Type B pancreatic cell (in vitro differentiated cells): ENCODE results near the gene TNFAIP8L3. TPM values are rescaled to one million over a fixed set of nuclear protein-coding genes. Genes with fewer than 3 reads are reported as not detected.
A peak's percentile ranks its signal among the peaks of the same experiment; 100 is the strongest.

Experiments
- DNase-seq: peaks from one replicate; pipeline ENCODE4 v3.0.0; 2021; ENCODE audit warnings: mixed read lengths; ENCODE audit not compliant: unreplicated experiment; ENCODE audit errors: extremely low spot score
- H3K27ac Mint-ChIP-seq: 2 replicates; pipeline ENCODE4 v1.8.0; 2021; ENCODE audit warnings: mild to moderate bottlenecking, mixed read lengths
- H3K27me3 Mint-ChIP-seq: 2 replicates; pipeline ENCODE4 v1.8.0; 2021; ENCODE audit warnings: mixed read lengths
- H3K36me3 Mint-ChIP-seq: 2 replicates; pipeline ENCODE4 v1.8.0; 2021; ENCODE audit warnings: mixed read lengths
- H3K4me1 Mint-ChIP-seq: one replicate; pipeline ENCODE4 v1.8.0; 2021; ENCODE audit warnings: mixed read lengths; ENCODE audit not compliant: unreplicated experiment
- H3K4me3 Mint-ChIP-seq: 2 replicates; pipeline ENCODE4 v1.8.0; 2021; ENCODE audit warnings: mild to moderate bottlenecking, mixed read lengths
- H3K9me3 Mint-ChIP-seq: 2 replicates; pipeline ENCODE4 v1.8.0; 2021; ENCODE audit warnings: mixed read lengths
- CTCF ChIP-seq: fragments of 200-600 bp; sonication (generic); conservative IDR thresholded peaks from 2 replicates; pipeline ENCODE4 v1.5.0; 2021; ENCODE audit warnings: antibody characterized with exemption, mild to moderate bottlenecking
- total RNA-seq: library from RNA; stranded (reverse); gene quantifications from 2 replicates; pipeline ENCODE4 v1.2.1, GENCODE V29; 2021; ENCODE audit warnings: low replicate concordance

Gene TNFAIP8L3
- total RNA-seq, 1 donor from 2014 or later, result 8.2 TPM

GRCh38 chr15:51082246-51082645 is 12.5 kb downstream of the TNFAIP8L3 start:
- no peak overlapping the region for H3K4me3 Mint-ChIP-seq
- peaks cover 7% of the 10 kb centered on the region for H3K4me1 Mint-ChIP-seq
- no peaks in the 10 kb centered on the region for H3K9me3 Mint-ChIP-seq
- peaks cover 3% of the 10 kb centered on the region for H3K36me3 Mint-ChIP-seq
- no peaks in the 10 kb centered on the region for H3K27me3 Mint-ChIP-seq
- no peak overlapping the region for H3K27ac Mint-ChIP-seq
- no peak for TF ChIP-seq CTCF
- no peak for DNase-seq

GRCh38 chr15:51080286-51080685 is 14.4 kb downstream of the TNFAIP8L3 start:
- H3K36me3 Mint-ChIP-seq, result peaks cover 3% of the 10 kb centered on the region
- H3K4me3 Mint-ChIP-seq, result no peak overlapping the region
- H3K4me1 Mint-ChIP-seq, result peaks cover 4% of the 10 kb centered on the region
- H3K27ac Mint-ChIP-seq, result no peak overlapping the region
- no peaks in the 10 kb centered on the region for H3K9me3 Mint-ChIP-seq
- TF ChIP-seq CTCF, result no peak
- H3K27me3 Mint-ChIP-seq, result peaks cover 2% of the 10 kb centered on the region
- no peak for DNase-seq

GRCh38 chr15:51079226-51079625 is 15.5 kb downstream of the TNFAIP8L3 start:
- Mint-ChIP-seq H3K36me3 (peaks cover 3% of the 10 kb centered on the region), H3K4me1 (peaks cover under 1% of the 10 kb centered on the region)

GRCh38 chr15:51077221-51078153 is 17.2 kb downstream of the TNFAIP8L3 start:
- no peaks in the 10 kb centered on the region for H3K4me1 Mint-ChIP-seq
- peaks cover 2% of the 10 kb centered on the region for H3K27me3 Mint-ChIP-seq
- no peaks in the 10 kb centered on the region for H3K9me3 Mint-ChIP-seq
- no peak overlapping the region for H3K27ac Mint-ChIP-seq
- TF ChIP-seq CTCF, result no peak
- H3K4me3 Mint-ChIP-seq, result peak overlapping the region; percentile 7
- no peak for DNase-seq
- H3K36me3 Mint-ChIP-seq, result peaks cover 3% of the 10 kb centered on the region

More at GRCh38 chr15:51079226-51079625, 15.5 kb downstream of the TNFAIP8L3 start:
- TF ChIP-seq CTCF, result no peak
- no peak overlapping the region for H3K4me3 Mint-ChIP-seq
- DNase-seq, result no peak
- H3K27me3 Mint-ChIP-seq, result peaks cover 2% of the 10 kb centered on the region
- H3K9me3 Mint-ChIP-seq, result no peaks in the 10 kb centered on the region
- H3K27ac Mint-ChIP-seq, result no peak overlapping the region

GRCh38 chr15:51076524-51077220 is 18.0 kb downstream of the TNFAIP8L3 start:
- no peaks in the 10 kb centered on the region for H3K9me3 Mint-ChIP-seq
- no peak for DNase-seq
- H3K27me3 Mint-ChIP-seq, result peaks cover 2% of the 10 kb centered on the region
- no peaks in the 10 kb centered on the region for H3K4me1 Mint-ChIP-seq
- H3K27ac Mint-ChIP-seq, result no peak overlapping the region
- TF ChIP-seq CTCF, result no peak
- peaks cover 3% of the 10 kb centered on the region for H3K36me3 Mint-ChIP-seq
- H3K4me3 Mint-ChIP-seq, result no peak overlapping the region
